Testis (tissue), 2 donors: ENCODE data around the gene VTI1B.

Source experiments
- POLR2A ChIP-seq: fragments of 450-650 bp; IDR thresholded peaks from one replicate; pipeline ENCODE4 v1.6.1; 2017; ENCODE audit warnings: antibody characterized with exemption, mild to moderate bottlenecking, moderate library complexity
- TF ChIP-seq, protein P1 (sequence below), 3 experiments: fragments of 450-650 bp in 2 of 3; fragments of 200-600 bp in 1 of 3; sonication (generic) in 1 of 3; IDR thresholded peaks; one replicate each; pipeline ENCODE4 v1.5.1; 2016 to 2019; ENCODE audit warnings: antibody characterized with exemption in 3 of 3, mild to moderate bottlenecking in 2 of 3, moderate library complexity in 1 of 3

DNA sequence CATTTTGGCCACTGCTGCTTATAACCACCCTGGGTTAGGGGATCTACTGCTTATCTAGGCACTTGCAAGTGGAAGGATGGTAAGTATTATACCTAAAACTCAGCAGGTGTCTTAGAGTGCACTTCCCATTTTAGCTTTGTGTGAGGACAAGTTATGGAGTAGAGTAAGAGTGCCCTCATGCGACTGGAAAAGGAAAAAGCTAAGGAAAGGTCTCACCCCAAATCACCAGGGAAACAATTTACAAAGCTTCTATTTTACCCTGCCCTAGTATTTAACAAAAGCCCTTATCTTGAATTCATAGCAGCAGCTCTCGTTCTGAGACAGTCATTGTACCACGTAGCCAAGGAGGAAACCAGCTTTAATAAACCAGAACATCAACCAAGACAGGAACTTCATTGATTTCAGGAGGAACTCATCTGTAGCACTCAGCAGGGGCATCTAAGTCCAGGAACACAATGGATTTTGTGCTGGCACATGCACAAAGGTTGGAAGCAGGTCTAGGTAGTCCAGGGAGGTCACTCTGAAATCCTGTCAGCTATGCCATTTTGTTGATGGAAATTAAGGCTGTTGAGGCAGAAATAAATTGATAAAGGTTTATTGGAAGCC, 30.2 kb upstream of the VTI1B start:
- TF ChIP-seq, protein P1, sequence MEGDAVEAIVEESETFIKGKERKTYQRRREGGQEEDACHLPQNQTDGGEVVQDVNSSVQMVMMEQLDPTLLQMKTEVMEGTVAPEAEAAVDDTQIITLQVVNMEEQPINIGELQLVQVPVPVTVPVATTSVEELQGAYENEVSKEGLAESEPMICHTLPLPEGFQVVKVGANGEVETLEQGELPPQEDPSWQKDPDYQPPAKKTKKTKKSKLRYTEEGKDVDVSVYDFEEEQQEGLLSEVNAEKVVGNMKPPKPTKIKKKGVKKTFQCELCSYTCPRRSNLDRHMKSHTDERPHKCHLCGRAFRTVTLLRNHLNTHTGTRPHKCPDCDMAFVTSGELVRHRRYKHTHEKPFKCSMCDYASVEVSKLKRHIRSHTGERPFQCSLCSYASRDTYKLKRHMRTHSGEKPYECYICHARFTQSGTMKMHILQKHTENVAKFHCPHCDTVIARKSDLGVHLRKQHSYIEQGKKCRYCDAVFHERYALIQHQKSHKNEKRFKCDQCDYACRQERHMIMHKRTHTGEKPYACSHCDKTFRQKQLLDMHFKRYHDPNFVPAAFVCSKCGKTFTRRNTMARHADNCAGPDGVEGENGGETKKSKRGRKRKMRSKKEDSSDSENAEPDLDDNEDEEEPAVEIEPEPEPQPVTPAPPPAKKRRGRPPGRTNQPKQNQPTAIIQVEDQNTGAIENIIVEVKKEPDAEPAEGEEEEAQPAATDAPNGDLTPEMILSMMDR (IDR thresholded peaks at IDR 0.05): peak; percentile 25 to 59 (median 56)
- no peak for TF ChIP-seq POLR2A
